AG04450 (cell line): ENCODE data around the gene VMP1. TPM values are rescaled to one million over a fixed set of nuclear protein-coding genes. Genes with fewer than 3 reads are reported as not detected.

Experiments used
- CTCF ChIA-PET: fragments of 300-600, 350-600 bp; formaldehyde crosslinking; extraction: SDS; loops from one replicate; lab custom pipeline; 2022; ENCODE audit warnings: antibody characterized with exemption, inconsistent platforms; lab: Charles Lee
- POLR2A ChIA-PET: fragments of 350-600 bp; formaldehyde crosslinking; extraction: SDS; loops from one replicate; lab custom pipeline; 2021; ENCODE audit warnings: antibody characterized with exemption, inconsistent platforms; lab: Yijun Ruan, JAX
- DNase-seq: peaks from one replicate; pipeline ENCODE4 v3.0.0-alpha.2; 2011; ENCODE audit warnings: low read depth, low spot score
- H3K27ac ChIP-seq: one replicate; pipeline ENCODE4 v1.5.1; 2012; ENCODE audit warnings: low read depth, low read length, control low read depth
- H3K27me3 ChIP-seq: one replicate; pipeline ENCODE4 v1.6.0; 2012; ENCODE audit warnings: low read length; ENCODE audit not compliant: control insufficient read depth, insufficient read depth
- H3K4me3 ChIP-seq: 2 replicates; pipeline ENCODE4 v1.5.1; 2011; ENCODE audit warnings: mild to moderate bottlenecking, low read depth, low read length, control low read depth
- H3K9me3 ChIP-seq: 2 replicates; pipeline ENCODE4 v1.5.1; 2012; ENCODE audit warnings: low read length; ENCODE audit not compliant: control insufficient read depth, insufficient read depth
- polyA plus RNA-seq: library from polyadenylated mRNA; depleted of rRNA; stranded (reverse); fragments of >200 nt; gene quantifications from 2 replicates; pipeline ENCODE4 v1.2.3, GENCODE V29; 2011
- TF ChIP-seq, protein P1 (sequence below): IDR thresholded peaks from 2 replicates; pipeline ENCODE4 v1.5.1; 2011; ENCODE audit warnings: low read depth, low read length, control low read depth, inconsistent platforms

Gene VMP1
- polyA plus RNA-seq, 1 experiment, result 196 TPM

DNA sequence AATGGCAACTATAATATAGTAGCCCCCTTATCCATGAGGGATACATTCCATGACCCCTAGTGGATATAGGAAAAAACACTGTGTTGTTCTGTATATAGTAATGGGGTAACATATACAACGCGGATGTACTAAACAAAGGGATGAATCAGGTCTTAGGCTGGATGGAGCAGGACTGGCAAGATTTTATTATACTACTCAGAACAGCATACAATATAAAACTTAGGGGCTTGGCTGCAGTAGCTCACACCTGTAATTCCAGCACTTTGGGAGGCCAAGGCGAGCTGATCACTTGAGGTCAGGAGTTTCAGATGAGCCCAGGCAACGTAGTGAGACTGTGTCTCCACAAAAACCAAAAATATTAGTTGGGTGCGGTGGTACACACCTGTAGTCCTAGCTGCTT is 26.8 kb downstream of the VMP1 start:
- TF ChIP-seq, protein P1, sequence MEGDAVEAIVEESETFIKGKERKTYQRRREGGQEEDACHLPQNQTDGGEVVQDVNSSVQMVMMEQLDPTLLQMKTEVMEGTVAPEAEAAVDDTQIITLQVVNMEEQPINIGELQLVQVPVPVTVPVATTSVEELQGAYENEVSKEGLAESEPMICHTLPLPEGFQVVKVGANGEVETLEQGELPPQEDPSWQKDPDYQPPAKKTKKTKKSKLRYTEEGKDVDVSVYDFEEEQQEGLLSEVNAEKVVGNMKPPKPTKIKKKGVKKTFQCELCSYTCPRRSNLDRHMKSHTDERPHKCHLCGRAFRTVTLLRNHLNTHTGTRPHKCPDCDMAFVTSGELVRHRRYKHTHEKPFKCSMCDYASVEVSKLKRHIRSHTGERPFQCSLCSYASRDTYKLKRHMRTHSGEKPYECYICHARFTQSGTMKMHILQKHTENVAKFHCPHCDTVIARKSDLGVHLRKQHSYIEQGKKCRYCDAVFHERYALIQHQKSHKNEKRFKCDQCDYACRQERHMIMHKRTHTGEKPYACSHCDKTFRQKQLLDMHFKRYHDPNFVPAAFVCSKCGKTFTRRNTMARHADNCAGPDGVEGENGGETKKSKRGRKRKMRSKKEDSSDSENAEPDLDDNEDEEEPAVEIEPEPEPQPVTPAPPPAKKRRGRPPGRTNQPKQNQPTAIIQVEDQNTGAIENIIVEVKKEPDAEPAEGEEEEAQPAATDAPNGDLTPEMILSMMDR, result no peak
- Histone ChIP-seq H3K9me3 (no peaks in the 10 kb centered on the region), H3K4me3 (no peak overlapping the region), H3K27me3 (no peaks in the 10 kb centered on the region), H3K27ac (no peak overlapping the region)
- ChIA-PET POLR2A (interaction anchor here (0.8 kb wide), 1 partner anchor 100 kb away, joined by 13 read pairs; no protein-coding TSS in a partner anchor), CTCF (interaction anchor here (0.8 to 1.7 kb wide), 4 partner anchors 13 to 303 kb away, joined by 3 to 8 read pairs (median 4); no protein-coding TSS in a partner anchor)
- DNase-seq, result no peak

DNA sequence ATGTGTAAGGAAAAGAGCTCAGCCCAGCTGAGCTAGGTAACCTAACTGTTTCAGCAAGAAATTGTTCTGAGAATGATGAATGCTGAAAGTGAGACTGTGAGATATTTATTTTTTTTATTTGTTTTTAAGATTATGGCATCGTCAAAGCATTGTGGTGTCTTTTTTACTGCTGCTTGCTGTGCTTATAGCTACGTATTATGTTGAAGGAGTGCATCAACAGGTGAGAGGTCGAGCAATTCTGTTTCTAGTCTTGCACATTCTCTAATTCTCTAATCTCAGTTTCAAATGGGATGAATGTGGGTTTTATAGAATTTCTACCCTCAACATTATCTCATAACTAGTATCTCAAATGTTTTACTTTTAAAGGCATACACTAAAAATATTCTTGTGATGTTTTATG is 29.9 kb downstream of the VMP1 start:
- Histone ChIP-seq H3K9me3 (no peaks in the 10 kb centered on the region), H3K27me3 (no peaks in the 10 kb centered on the region), H3K4me3 (no peak overlapping the region), H3K27ac (no peak overlapping the region)
- DNase-seq, result no peak
- ChIA-PET CTCF (interaction anchor here (0.6 kb wide), 1 partner anchor 99 kb away, joined by 4 read pairs; no protein-coding TSS in a partner anchor), POLR2A (no interaction called here)
- TF ChIP-seq, protein P1, result no peak

DNA sequence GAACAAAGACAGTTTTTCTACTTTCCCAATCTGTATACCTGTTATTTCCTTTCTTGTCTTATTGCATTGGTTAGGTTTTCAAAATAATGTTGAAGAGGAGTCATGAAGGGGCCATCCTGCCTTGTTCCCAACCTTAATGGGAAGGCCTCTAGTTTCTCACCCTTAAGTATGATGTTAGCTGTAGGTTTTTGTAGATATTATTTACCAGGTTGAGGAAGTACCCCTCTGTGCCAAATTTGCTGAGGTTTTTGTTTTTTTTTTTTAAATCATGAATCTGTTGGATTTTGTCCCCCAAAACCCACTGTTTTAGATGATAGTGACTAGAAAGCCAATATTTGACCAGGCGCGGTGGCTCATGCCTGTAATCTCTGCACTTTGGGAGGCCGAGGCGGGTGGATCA is 36.4 kb downstream of the VMP1 start:
- Histone ChIP-seq H3K27ac (no peak overlapping the region), H3K9me3 (no peaks in the 10 kb centered on the region; the same call in 1 of the 2 replicates), H3K4me3 (no peak overlapping the region), H3K27me3 (no peaks in the 10 kb centered on the region)
- no peak for DNase-seq
- ChIA-PET CTCF (interaction anchor here (1.4 kb wide), 1 partner anchor 10 kb away, joined by 3 read pairs; no protein-coding TSS in a partner anchor), POLR2A (no interaction called here)
- TF ChIP-seq, protein P1, result no peak

DNA sequence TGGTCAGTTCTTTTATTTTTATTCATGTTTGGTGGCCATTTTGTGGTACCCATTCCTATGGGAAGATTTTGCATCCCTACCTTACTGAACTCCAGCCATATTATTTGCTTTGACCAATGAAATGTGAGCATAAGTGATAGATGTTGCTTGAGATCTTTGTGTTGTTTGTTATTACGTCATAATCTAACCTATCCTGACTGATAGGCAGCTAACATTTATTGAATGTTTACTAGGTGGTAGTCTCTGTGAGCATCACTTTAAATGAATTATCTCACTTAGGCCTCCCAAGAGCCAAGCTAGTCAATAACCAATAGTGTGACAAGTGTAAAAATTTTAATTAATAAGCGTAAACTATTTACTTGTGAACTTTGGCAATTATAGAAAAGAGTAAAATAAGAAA is 37.6 kb downstream of the VMP1 start:
- Histone ChIP-seq H3K4me3 (no peak overlapping the region), H3K27me3 (no peaks in the 10 kb centered on the region), H3K27ac (no peak overlapping the region), H3K9me3 (no peaks in the 10 kb centered on the region; the same call in 1 of the 2 replicates)
- no peak for DNase-seq
- ChIA-PET CTCF (interaction anchor here (0.6 to 1.2 kb wide), 4 partner anchors 12 to 215 kb away, joined by 3 to 8 read pairs (median 3); no protein-coding TSS in a partner anchor), POLR2A (interaction anchor here (1.0 kb wide), 1 partner anchor 99 kb away, joined by 4 read pairs; no protein-coding TSS in a partner anchor)
- TF ChIP-seq, protein P1, result no peak

DNA sequence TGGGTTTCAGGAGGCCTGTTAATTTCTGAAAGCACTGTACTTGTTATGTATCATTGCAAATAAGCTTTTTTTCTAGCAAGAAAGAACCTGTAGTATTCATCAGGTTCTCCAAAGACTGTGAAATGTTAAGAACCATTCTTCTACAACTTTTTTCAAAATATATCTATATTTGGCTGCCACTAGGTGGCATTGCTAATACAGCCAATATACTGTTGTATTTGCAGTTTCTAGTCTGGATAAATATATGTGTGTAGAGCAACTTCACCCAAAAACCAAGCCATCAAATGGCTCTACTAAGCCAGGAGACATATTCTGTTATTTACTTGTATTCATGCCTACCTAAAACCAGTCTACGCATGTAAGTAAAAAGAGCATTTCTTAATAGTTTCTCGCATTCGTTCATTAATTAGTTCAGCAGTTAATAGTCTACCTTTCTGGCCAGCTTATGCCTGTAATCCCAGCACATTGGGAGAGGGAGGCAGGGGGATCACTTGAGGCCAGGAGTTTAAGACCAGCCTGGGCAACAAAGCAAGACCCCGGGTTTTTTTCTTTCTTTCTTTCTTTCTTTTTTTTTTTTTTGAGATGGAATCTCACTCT is 39.5 kb downstream of the VMP1 start:
- Histone ChIP-seq H3K27me3 (no peaks in the 10 kb centered on the region), H3K27ac (no peak overlapping the region), H3K9me3 (no peaks in the 10 kb centered on the region; the same call in 1 of the 2 replicates), H3K4me3 (no peak overlapping the region)
- DNase-seq, result no peak
- CTCF ChIA-PET, result interaction anchor here (0.5 to 2.9 kb wide), 13 partner anchors 13 to 290 kb away, joined by 3 to 10 read pairs (median 5); partner anchors contain the start of genes PTRH2 and VMP1
- POLR2A ChIA-PET, result interaction anchor here (0.7 kb wide), 1 partner anchor 594 kb away, joined by 10 read pairs; no protein-coding TSS in a partner anchor
- TF ChIP-seq, protein P1, result peak; percentile 73
